IMR-90 (cell line): ENCODE measurements around the gene EFHC1. TPM values are rescaled to one million over a fixed set of nuclear protein-coding genes. Genes with fewer than 3 reads are reported as not detected.

Experiments used
- ATAC-seq: fragments of 200-7000 bp; cut with Tn5 transposase; 2 replicates; pipeline ENCODE4 v1.9.1; 2020; ENCODE audit warnings: low read depth, mild to moderate bottlenecking, moderate library complexity
- BruUV-seq: library from RNA; stranded (reverse); fragments of 400-500 nt; replicated peaks from 2 replicates; lab custom pipeline; 2021; lab: Mats Ljungman, UMichigan
- CTCF ChIA-PET: fragments of 300-600 bp; formaldehyde crosslinking; extraction: SDS; loops from one replicate; lab custom pipeline; 2021; ENCODE audit warnings: antibody characterized with exemption; lab: Yijun Ruan, JAX
- POLR2A ChIA-PET: fragments of 300-600 bp; sonication (Branson Sonifier 250); formaldehyde crosslinking; loops from one replicate; lab custom pipeline; 2022; ENCODE audit warnings: antibody characterized with exemption; ENCODE audit not compliant: unreplicated experiment; lab: Charles Lee
- DNase-seq: peaks from one replicate; pipeline ENCODE4 v3.0.0; 2013
- H2AFZ ChIP-seq: replicated peaks from 2 replicates; pipeline ENCODE3; 2013; ENCODE audit warnings: low read length, mild to moderate bottlenecking; ENCODE audit not compliant: poor library complexity
- H2AK5ac ChIP-seq: 2 replicates; pipeline ENCODE4 v1.6.1; 2013; ENCODE audit warnings: low read depth, low read length, inconsistent platforms
- H2AK9ac ChIP-seq: replicated peaks from 2 replicates; pipeline ENCODE3; 2013; ENCODE audit warnings: mild to moderate bottlenecking, low read depth, low read length, moderate library complexity; ENCODE audit not compliant: poor library complexity
- H2BK120ac ChIP-seq: 2 replicates; pipeline ENCODE4 v1.6.1; 2013; ENCODE audit warnings: low read depth, low read length, inconsistent platforms
- H2BK15ac ChIP-seq: 3 replicates; pipeline ENCODE4 v1.6.1; 2013; ENCODE audit warnings: low read depth, low read length, inconsistent platforms
- H2BK20ac ChIP-seq: 2 replicates; pipeline ENCODE4 v1.6.1; 2013; ENCODE audit warnings: low read depth, mild to moderate bottlenecking, inconsistent platforms, low read length, moderate library complexity
- H2BK5ac ChIP-seq: 2 replicates; pipeline ENCODE4 v1.6.1; 2013; ENCODE audit warnings: mild to moderate bottlenecking, low read depth, low read length, inconsistent platforms; ENCODE audit not compliant: poor library complexity, severe bottlenecking
- H3K14ac ChIP-seq: replicated peaks from 2 replicates; pipeline ENCODE4 v1.6.1; 2013; ENCODE audit warnings: low read depth, low read length, inconsistent platforms
- H3K18ac ChIP-seq: 2 replicates; pipeline ENCODE4 v1.6.1; 2013; ENCODE audit warnings: low read depth, low read length, control low read depth
- H3K23ac ChIP-seq: 2 replicates; pipeline ENCODE4 v1.6.1; 2013; ENCODE audit warnings: low read depth, low read length, inconsistent platforms
- H3K27ac ChIP-seq: 2 replicates; pipeline ENCODE4 v1.5.1; 2013; ENCODE audit warnings: mild to moderate bottlenecking, control low read depth, low read length; ENCODE audit not compliant: insufficient read depth
- H3K27me3 ChIP-seq: 2 replicates; pipeline ENCODE4 v1.6.1; 2013; ENCODE audit warnings: low read length; ENCODE audit not compliant: control insufficient read depth, insufficient read depth
- H3K36me3 ChIP-seq: 2 replicates; pipeline ENCODE4 v1.6.1; 2013; ENCODE audit warnings: low read length, mixed read lengths; ENCODE audit not compliant: control insufficient read depth, insufficient read depth
- H3K4ac ChIP-seq: 2 replicates; pipeline ENCODE4 v1.6.1; 2013; ENCODE audit warnings: low read depth, low read length, inconsistent platforms
- H3K4me1 ChIP-seq: 2 replicates; pipeline ENCODE4 v1.6.1; 2013; ENCODE audit warnings: low read length, mixed read lengths; ENCODE audit not compliant: control insufficient read depth, insufficient read depth
- H3K4me2 ChIP-seq: 2 replicates; pipeline ENCODE4 v1.6.1; 2013; ENCODE audit warnings: low read depth, mild to moderate bottlenecking, control low read depth, low read length, moderate library complexity
- H3K4me3 ChIP-seq: 2 replicates; pipeline ENCODE4 v1.5.1; 2013; ENCODE audit warnings: low read depth, mild to moderate bottlenecking, control low read depth, low read length, moderate library complexity; ENCODE audit not compliant: insufficient read depth
- H3K56ac ChIP-seq: 2 replicates; pipeline ENCODE4 v1.6.1; 2013; ENCODE audit warnings: low read length, inconsistent platforms; ENCODE audit not compliant: insufficient read depth; ENCODE audit errors: extremely low read depth
- H3K79me1 ChIP-seq, 2 experiments: 2 replicates each; pipeline ENCODE4 v1.6.1; 2013; ENCODE audit warnings: low read length in 2 of 2, inconsistent platforms in 1 of 2, low read depth in 1 of 2
- H3K9ac ChIP-seq: 2 replicates; pipeline ENCODE4 v1.6.1; 2013; ENCODE audit warnings: low read depth, low read length, control low read depth
- H3K9me1 ChIP-seq: 2 replicates; pipeline ENCODE4 v1.6.1; 2013; ENCODE audit warnings: low read length, inconsistent platforms; ENCODE audit not compliant: insufficient read depth
- H3K9me3 ChIP-seq: 2 replicates; pipeline ENCODE4 v1.6.1; 2013; ENCODE audit warnings: low read length; ENCODE audit not compliant: control insufficient read depth, insufficient read depth
- H4K20me1 ChIP-seq: 2 replicates; pipeline ENCODE4 v1.6.1; 2013; ENCODE audit warnings: low read length, inconsistent platforms; ENCODE audit not compliant: insufficient read depth
- H4K5ac ChIP-seq: 2 replicates; pipeline ENCODE4 v1.6.1; 2013; ENCODE audit warnings: mild to moderate bottlenecking, low read depth, low read length, control low read depth
- H4K8ac ChIP-seq, 2 experiments: 2 replicates each; pipeline ENCODE4 v1.6.1; 2013; ENCODE audit warnings: low read depth in 2 of 2, low read length in 2 of 2, control low read depth in 1 of 2, inconsistent platforms in 1 of 2
- H4K91ac ChIP-seq: 2 replicates; pipeline ENCODE4 v1.6.1; 2013; ENCODE audit warnings: low read depth, low read length, inconsistent platforms; ENCODE audit not compliant: insufficient read depth
- MAFK ChIP-seq: IDR thresholded peaks from 2 replicates; pipeline ENCODE4 v1.6.1; 2012; ENCODE audit warnings: low read depth, low read length, improper control_type of control experiment
- MAZ ChIP-seq: IDR thresholded peaks from 2 replicates; pipeline ENCODE4 v1.6.1; 2012; ENCODE audit warnings: low read depth, mild to moderate bottlenecking, low read length, improper control_type of control experiment, moderate library complexity, borderline replicate concordance
- WGBS, 2 experiments: methylation state at CpG; one replicate each; pipeline versions ENCODE4 v1.1.5 to v1.1.7; 2013; ENCODE audit warnings: missing lambda C conversion rate in 2 of 2; ENCODE audit not compliant: insufficient read length in 1 of 2; ENCODE audit errors: extremely low coverage in 2 of 2; 5-methylcytosine and 5-hydroxymethylcytosine counted together
- dilution Hi-C: fragments of 300-500 bp; cut with HindIII; formaldehyde crosslinking; loops from one replicate; pipeline ENCODE4 v1.14.3; 2018; ENCODE audit warnings: low sequenced_read_pairs; ENCODE audit not compliant: unreplicated experiment
- in situ Hi-C: fragments of 300-500 bp; cut with MboI; formaldehyde crosslinking; loops from 3 replicates; pipeline ENCODE4 v1.14.3; 2019; ENCODE audit warnings: low sequenced_read_pairs, inconsistent platforms, mixed read lengths
- intact Hi-C: fragments of 100-400 bp; cut with micrococcal nuclease; formaldehyde crosslinking; loops from 2 replicates; pipeline ENCODE4 v1.10.0; 2022
- polyA plus RNA-seq, 3 experiments: library from polyadenylated mRNA; depleted of rRNA; stranded (reverse); fragments of >200 nt; gene quantifications; 2 replicates each; pipeline ENCODE4 v1.2.3, GENCODE V29; 2012; ENCODE audit warnings: low replicate concordance in 1 of 3
- total RNA-seq: library from RNA; depleted of rRNA; stranded (reverse); fragments of >200 nt; gene quantifications from 2 replicates; pipeline ENCODE4 v1.2.3, GENCODE V29; 2012

The EFHC1 gene
- total and polyA plus RNA-seq, 2 of the 4 experiments (the other 2 are of a cell fraction) = 14.0 to 23.0 TPM

GRCh38 chr6:52523378-52524142 is 103.4 kb downstream of the EFHC1 start:
- H4K8ac ChIP-seq = no peak overlapping the region
- H3K36me3 ChIP-seq = peaks cover 9% of the 10 kb centered on the region
- ChIA-PET POLR2A (no interaction called here), CTCF (no interaction called here)
- H2BK120ac ChIP-seq = 0 out of 2 replicates have a peak overlapping the region, but pooled peaks have one; percentile 1
- no peak overlapping the region for H3K14ac ChIP-seq
- no TSS peak for BruUV-seq
- 0 out of 3 replicates have a peak overlapping the region, but pooled peaks have one; percentile 3 for H2BK15ac ChIP-seq
- intact Hi-C loops (no loop called here), dilution Hi-C loops (no loop called here), in situ Hi-C loops (no loop called here)
- 93% methylated on average over 2 of the region's 6 CpGs; no CpG with 5 or more reads in 1 of the 2 experiments for WGBS, 2 experiments
- H3K79me1 ChIP-seq = peaks cover 18 to 87% of the 10 kb centered on the region in 2 experiments
- H3K4me2 ChIP-seq = peak overlapping the region; percentile 30; the same call in 1 of the 2 replicates
- no peak overlapping the region for H3K56ac ChIP-seq
- peaks cover 12% of the 10 kb centered on the region; the same call in 1 of the 2 replicates for H4K20me1 ChIP-seq
- peaks cover 25% of the 10 kb centered on the region for H3K9me1 ChIP-seq
- no peak overlapping the region for H3K4me3 ChIP-seq
- ATAC-seq (no peak), DNase-seq (no peak)
- peak overlapping the region; percentile 14; the same call in 1 of the 2 replicates for H3K4ac ChIP-seq
- H3K18ac ChIP-seq = no peak overlapping the region
- H3K9me3 ChIP-seq = no peaks in the 10 kb centered on the region
- no peak overlapping the region for H2AFZ ChIP-seq
- H3K23ac ChIP-seq = no peak overlapping the region
- H3K4me1 ChIP-seq = peaks cover 26% of the 10 kb centered on the region
- H3K27ac ChIP-seq = no peak overlapping the region
- H3K9ac ChIP-seq = no peak overlapping the region
- H4K91ac ChIP-seq = no peak overlapping the region
- H2AK9ac ChIP-seq = no peak overlapping the region
- no peaks in the 10 kb centered on the region for H3K27me3 ChIP-seq
- no peak overlapping the region for H2AK5ac ChIP-seq
- no peak overlapping the region for H4K5ac ChIP-seq
- peak overlapping the region; percentile 2 for H2BK5ac ChIP-seq
- no peak overlapping the region for H2BK20ac ChIP-seq
- peak; percentile 77 for TF ChIP-seq MAFK
- no peak for TF ChIP-seq MAZ
